Body of pancreas (tissue), 4 donors: ENCODE measurements around the gene CYBB.

Source experiments
- POLR2A ChIP-seq, 3 donors: fragments of 450-650 bp; IDR thresholded peaks; one replicate each; pipeline ENCODE4 v1.6.1; 2016; ENCODE audit warnings: antibody characterized with exemption in 3 of 3, mild to moderate bottlenecking in 2 of 3
- TF ChIP-seq, protein P1 (sequence below), 7 experiments: fragments of 450-650 bp in 4 of 7; fragments of 200-600 bp in 3 of 7; sonication (generic) in 3 of 7; IDR thresholded peaks; one replicate each; pipeline ENCODE4 v1.5.1; 2016 to 2019; ENCODE audit warnings: antibody characterized with exemption in 7 of 7

DNA sequence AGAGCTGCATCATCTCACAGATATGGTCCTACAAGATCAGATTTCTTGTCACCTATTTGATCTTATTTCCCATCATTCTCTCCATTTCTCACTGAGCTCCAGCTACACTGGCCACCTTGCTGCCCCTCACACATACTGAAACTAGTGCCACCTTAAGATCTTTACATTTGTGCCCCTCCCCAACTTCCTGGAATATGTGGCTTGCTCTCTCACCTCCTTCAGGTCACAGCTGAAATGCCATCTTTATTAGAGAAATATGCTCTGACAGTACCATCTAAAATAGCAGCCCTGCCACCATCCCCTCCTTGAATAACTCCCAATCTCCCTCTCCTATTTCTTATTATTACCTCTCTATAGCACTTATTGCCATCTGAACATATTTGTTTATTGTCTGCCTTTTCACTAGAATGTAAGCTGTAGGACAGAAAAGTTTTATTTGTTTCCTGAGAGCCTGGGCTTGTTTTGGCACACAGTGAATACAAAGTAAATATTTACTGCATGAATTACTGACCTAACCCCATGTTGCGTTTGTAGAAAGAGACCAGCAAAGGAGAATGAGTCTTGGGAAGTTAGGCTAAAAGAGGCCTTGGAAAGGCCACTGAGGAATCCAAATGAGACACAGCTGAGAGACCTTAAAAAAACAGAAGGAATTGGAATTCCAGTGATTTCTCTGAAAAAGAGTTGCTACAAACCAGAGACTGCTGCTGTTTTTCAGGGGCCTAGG lies 44.8 kb downstream of the CYBB start:
- TF ChIP-seq, protein P1, sequence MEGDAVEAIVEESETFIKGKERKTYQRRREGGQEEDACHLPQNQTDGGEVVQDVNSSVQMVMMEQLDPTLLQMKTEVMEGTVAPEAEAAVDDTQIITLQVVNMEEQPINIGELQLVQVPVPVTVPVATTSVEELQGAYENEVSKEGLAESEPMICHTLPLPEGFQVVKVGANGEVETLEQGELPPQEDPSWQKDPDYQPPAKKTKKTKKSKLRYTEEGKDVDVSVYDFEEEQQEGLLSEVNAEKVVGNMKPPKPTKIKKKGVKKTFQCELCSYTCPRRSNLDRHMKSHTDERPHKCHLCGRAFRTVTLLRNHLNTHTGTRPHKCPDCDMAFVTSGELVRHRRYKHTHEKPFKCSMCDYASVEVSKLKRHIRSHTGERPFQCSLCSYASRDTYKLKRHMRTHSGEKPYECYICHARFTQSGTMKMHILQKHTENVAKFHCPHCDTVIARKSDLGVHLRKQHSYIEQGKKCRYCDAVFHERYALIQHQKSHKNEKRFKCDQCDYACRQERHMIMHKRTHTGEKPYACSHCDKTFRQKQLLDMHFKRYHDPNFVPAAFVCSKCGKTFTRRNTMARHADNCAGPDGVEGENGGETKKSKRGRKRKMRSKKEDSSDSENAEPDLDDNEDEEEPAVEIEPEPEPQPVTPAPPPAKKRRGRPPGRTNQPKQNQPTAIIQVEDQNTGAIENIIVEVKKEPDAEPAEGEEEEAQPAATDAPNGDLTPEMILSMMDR (IDR thresholded peaks at IDR 0.05): no peak
- no peak for TF ChIP-seq POLR2A (IDR thresholded peaks at IDR 0.05)
